Common myeloid progenitor, CD34-positive (primary cell): ENCODE results near the gene C7.

Experiments used
- CTCF ChIA-PET: fragments of 350-600 bp; sonication (Branson Sonifier 250); formaldehyde crosslinking; loops from one replicate; lab custom pipeline; 2021; ENCODE audit warnings: antibody characterized with exemption; lab: Charles Lee
- POLR2A ChIA-PET: fragments of 350-600 bp; sonication (Branson Sonifier 250); formaldehyde crosslinking; loops from one replicate; lab custom pipeline; 2021; ENCODE audit warnings: antibody characterized with exemption; lab: Charles Lee
- DNase-seq, 3 donors: peaks; one replicate each; pipeline versions ENCODE4 v3.0.0 to v3.0.0-alpha.2; 2013
- H3K27ac ChIP-seq, 2 experiments: 1 replicate in 1 of 2; 2 replicates in 1 of 2; pipeline ENCODE4 v1.7.0; 2013; ENCODE audit warnings: inconsistent platforms in 2 of 2, low read length in 2 of 2, mild to moderate bottlenecking in 2 of 2, low read depth in 1 of 2, moderate library complexity in 1 of 2; ENCODE audit not compliant: severe bottlenecking in 2 of 2, insufficient read depth in 1 of 2, poor library complexity in 1 of 2
- H3K27me3 ChIP-seq, 5 experiments: replicated peaks in 2 of 5; 1 replicate in 3 of 5; 2 replicates in 2 of 5; pipeline versions ENCODE4 v1.6.1 to v1.7.0; 2013; ENCODE audit warnings: low read length in 4 of 5, mild to moderate bottlenecking in 2 of 5, moderate library complexity in 2 of 5, inconsistent platforms in 1 of 5; ENCODE audit not compliant: insufficient read depth in 5 of 5, control insufficient read depth in 4 of 5
- H3K36me3 ChIP-seq, 4 experiments: 1 replicate in 2 of 4; 2 replicates in 2 of 4; pipeline versions ENCODE4 v1.6.1 to v1.7.0; 2013; ENCODE audit warnings: low read length in 3 of 4, control low read depth in 1 of 4, mild to moderate bottlenecking in 1 of 4; ENCODE audit not compliant: control insufficient read depth in 4 of 4, insufficient read depth in 4 of 4
- H3K4me1 ChIP-seq, 4 experiments: 1 replicate in 3 of 4; 2 replicates in 1 of 4; pipeline versions ENCODE4 v1.6.1 to v1.7.1; 2013; ENCODE audit warnings: low read length in 3 of 4, mild to moderate bottlenecking in 3 of 4, control low read depth in 1 of 4, inconsistent platforms in 1 of 4, moderate library complexity in 1 of 4; ENCODE audit not compliant: control insufficient read depth in 4 of 4, insufficient read depth in 4 of 4; ENCODE audit errors: control extremely low read depth in 1 of 4
- H3K4me3 ChIP-seq, 7 experiments: 1 replicate in 4 of 7; 2 replicates in 3 of 7; pipeline versions ENCODE4 v1.5.1 to v1.7.0; 2013; ENCODE audit warnings: mild to moderate bottlenecking in 7 of 7, low read length in 6 of 7, moderate library complexity in 6 of 7, inconsistent platforms in 2 of 7, low read depth in 2 of 7, control low read depth in 1 of 7; ENCODE audit not compliant: insufficient read depth in 4 of 7, control insufficient read depth in 1 of 7; ENCODE audit errors: extremely low read depth in 1 of 7
- H3K9me3 ChIP-seq, 5 experiments: 1 replicate in 4 of 5; 2 replicates in 1 of 5; pipeline versions ENCODE4 v1.6.1 to v1.7.1; 2013; ENCODE audit warnings: low read length in 4 of 5, mild to moderate bottlenecking in 2 of 5, inconsistent platforms in 1 of 5, low read depth in 1 of 5, moderate library complexity in 1 of 5; ENCODE audit not compliant: control insufficient read depth in 4 of 5, insufficient read depth in 2 of 5; ENCODE audit errors: control extremely low read depth in 1 of 5
- WGBS: methylation state at CpG from one replicate; pipeline ENCODE4 v1.1.5; 2013; ENCODE audit not compliant: insufficient coverage; 5-methylcytosine and 5-hydroxymethylcytosine counted together

The C7 gene

GRCh38 chr5:40999142-40999541 lies 89.8 kb downstream of the C7 start:
- H3K36me3 ChIP-seq, result no peaks in the 10 kb centered on the region
- no peak overlapping the region for H3K4me3 ChIP-seq
- CTCF ChIA-PET, result no interaction called here
- no peaks in the 10 kb centered on the region for H3K27me3 ChIP-seq
- POLR2A ChIA-PET, result no interaction called here
- H3K9me3 ChIP-seq, result no peaks in the 10 kb centered on the region
- no peak overlapping the region for H3K27ac ChIP-seq
- WGBS, result no CpG with 5 or more reads among the region's 1 CpG
- DNase-seq, result no peak
- no peaks in the 10 kb centered on the region for H3K4me1 ChIP-seq

- CTCF ChIA-PET, result no interaction called here
- 96% methylated on average over 4 of the region's 4 CpGs for WGBS
- Histone ChIP-seq H3K4me1 (no peaks in the 10 kb centered on the region), H3K36me3 (no peaks in the 10 kb centered on the region), H3K4me3 (no peak overlapping the region), H3K27ac (no peak overlapping the region), H3K27me3 (no peaks in the 10 kb centered on the region), H3K9me3 (no peaks in the 10 kb centered on the region)
- POLR2A ChIA-PET, result no interaction called here
- no peak for DNase-seq
These were observed 90.7 kb downstream of the C7 start for GRCh38 chr5:40999966-41000365.

DNA sequence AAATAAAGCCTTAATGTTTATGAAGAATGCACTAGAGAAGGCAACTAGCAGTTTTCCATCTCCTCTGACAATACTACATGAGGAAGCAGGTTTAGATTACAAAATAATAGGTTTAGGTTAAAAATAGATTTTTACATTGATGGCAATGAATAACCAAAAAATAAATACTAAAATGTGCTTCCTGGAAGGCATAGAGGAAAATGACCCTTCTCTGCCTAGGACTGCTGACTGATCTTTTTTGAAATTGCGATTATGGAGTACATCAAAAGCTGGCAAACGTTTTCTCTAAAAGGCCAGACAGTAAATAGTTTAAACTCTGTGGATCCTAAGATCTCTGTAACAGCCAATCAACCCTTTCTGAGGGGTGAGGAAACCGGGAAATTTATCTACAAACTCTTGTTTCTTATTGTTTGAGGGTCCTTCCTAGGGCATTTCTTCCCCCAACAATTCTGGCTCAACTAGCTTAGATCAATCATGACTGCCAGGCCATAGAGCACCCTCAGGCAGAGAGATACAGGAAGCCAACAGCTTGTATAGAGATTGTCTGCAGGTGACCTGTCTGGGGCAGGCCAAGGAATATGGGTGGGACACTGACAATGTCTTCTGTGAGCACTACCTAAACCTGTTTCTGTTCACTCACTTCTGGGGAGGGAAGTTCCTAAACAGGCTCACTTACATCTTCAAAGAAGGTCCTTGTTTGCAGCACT lies 94.5 kb downstream of the C7 start:
- H3K4me3 ChIP-seq, result no peak overlapping the region
- 84% methylated on average over 3 of the region's 3 CpGs for WGBS
- ChIA-PET CTCF (no interaction called here), POLR2A (no interaction called here)
- H3K9me3 ChIP-seq, result no peaks in the 10 kb centered on the region
- no peaks in the 10 kb centered on the region for H3K36me3 ChIP-seq
- DNase-seq, result no peak
- H3K27ac ChIP-seq, result no peak overlapping the region
- H3K27me3 ChIP-seq, result no peaks in the 10 kb centered on the region
- no peaks in the 10 kb centered on the region for H3K4me1 ChIP-seq

DNA sequence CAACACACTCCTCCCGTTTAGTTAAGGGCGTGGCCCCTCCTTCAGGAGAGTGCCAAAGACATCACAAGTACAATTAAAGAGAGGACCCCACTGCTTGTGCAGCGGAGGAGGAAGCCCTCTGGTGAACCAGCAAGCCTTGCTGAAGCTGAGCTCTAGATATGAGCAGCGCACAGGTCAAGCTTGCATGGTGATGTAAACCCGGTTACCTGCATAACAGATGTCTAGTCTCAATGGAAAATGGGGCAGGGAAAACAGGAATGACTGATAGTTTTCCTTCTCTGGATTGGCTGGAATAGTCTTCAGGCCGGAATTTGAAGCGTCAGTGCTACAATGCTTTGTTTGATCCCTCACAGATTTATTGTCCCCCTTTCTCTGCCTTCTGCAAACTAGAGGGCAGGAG lies 95.6 kb downstream of the C7 start:
- ChIA-PET POLR2A (no interaction called here), CTCF (no interaction called here)
- Histone ChIP-seq H3K9me3 (no peaks in the 10 kb centered on the region), H3K4me3 (no peak overlapping the region), H3K36me3 (no peaks in the 10 kb centered on the region), H3K4me1 (no peaks in the 10 kb centered on the region), H3K27ac (no peak overlapping the region), H3K27me3 (no peaks in the 10 kb centered on the region)
- 99% methylated on average over 5 of the region's 7 CpGs for WGBS
- no peak for DNase-seq

DNA sequence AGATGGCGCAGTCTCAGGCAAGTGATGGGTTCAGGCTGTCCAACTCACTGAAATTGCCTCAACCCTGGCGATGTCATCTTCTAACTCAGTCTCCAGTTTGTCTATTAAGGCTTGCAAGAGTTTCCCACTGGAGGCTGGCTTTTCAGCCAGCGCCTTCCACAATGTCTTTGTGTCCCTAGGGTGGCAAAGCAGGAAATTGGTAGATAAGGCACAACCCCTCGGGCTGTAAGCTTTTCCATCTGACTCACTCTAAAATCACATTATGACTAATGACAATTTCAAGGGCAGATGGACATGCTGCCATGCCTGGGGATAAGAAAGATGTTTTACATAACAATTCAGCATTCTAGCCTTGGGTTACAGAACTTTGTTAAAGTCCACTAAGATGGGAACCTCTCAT lies 99.9 kb downstream of the C7 start:
- Histone ChIP-seq H3K36me3 (no peaks in the 10 kb centered on the region), H3K4me1 (no peaks in the 10 kb centered on the region), H3K27me3 (peaks cover 0 to 4% (median 0%) of the 10 kb centered on the region in 5 experiments), H3K27ac (no peak overlapping the region), H3K4me3 (no peak overlapping the region), H3K9me3 (no peaks in the 10 kb centered on the region)
- no peak for DNase-seq
- WGBS, result 79% methylated on average over 2 of the region's 4 CpGs
- POLR2A ChIA-PET, result no interaction called here
- CTCF ChIA-PET, result no interaction called here

- ChIA-PET POLR2A (no interaction called here), CTCF (no interaction called here)
- Histone ChIP-seq H3K27ac (no peak overlapping the region), H3K9me3 (no peaks in the 10 kb centered on the region), H3K4me1 (no peaks in the 10 kb centered on the region), H3K27me3 (peaks cover 0 to 4% (median 0%) of the 10 kb centered on the region in 5 experiments), H3K36me3 (no peaks in the 10 kb centered on the region), H3K4me3 (no peak overlapping the region)
- no peak for DNase-seq
- whole genome bisulfite sequencing, result 98% methylated on average over 5 of the region's 6 CpGs
These were observed 101.3 kb downstream of the C7 start for GRCh38 chr5:41010572-41010971.

DNA sequence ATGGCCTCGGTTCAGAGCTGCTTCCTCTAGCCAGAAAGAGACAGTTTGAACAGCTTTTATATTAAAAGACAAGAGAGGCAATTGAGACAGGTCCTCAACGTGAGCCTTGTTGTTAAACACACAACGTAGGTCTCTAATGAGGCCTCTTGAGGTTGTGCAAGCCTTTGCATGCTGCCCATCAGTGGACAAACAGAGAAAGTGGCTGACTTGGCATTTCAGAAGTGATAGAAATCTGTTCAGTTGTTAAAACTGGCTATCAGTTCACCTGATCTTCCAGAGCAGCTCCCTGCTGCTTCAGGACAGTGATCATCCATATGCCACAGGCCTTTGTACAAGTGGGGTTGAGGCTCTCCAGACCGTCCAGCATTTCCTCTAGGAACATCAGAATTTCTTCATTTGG lies 103.0 kb downstream of the C7 start:
- 73% methylated on average over 3 of the region's 4 CpGs for WGBS

More for the DNA sequence above, 103.0 kb downstream of the C7 start:
- CTCF ChIA-PET, result no interaction called here
- POLR2A ChIA-PET, result no interaction called here
- Histone ChIP-seq H3K27ac (no peak overlapping the region), H3K27me3 (peaks cover 0 to 6% (median 0%) of the 10 kb centered on the region in 5 experiments), H3K9me3 (no peaks in the 10 kb centered on the region), H3K4me1 (no peaks in the 10 kb centered on the region), H3K36me3 (no peaks in the 10 kb centered on the region), H3K4me3 (no peak overlapping the region)
- no peak for DNase-seq
